Left lung (tissue), 10 donors: ENCODE data around the gene LRP11. TPM values are rescaled to one million over a fixed set of nuclear protein-coding genes. Genes with fewer than 3 reads are reported as not detected.
"Not testable (repeated sequence)": the region's sequence is repeated elsewhere in the genome, so short reads cannot be mapped to it uniquely, and the experiment has no call there.

Experiments used
- ATAC-seq: fragments of 200-7000 bp; cut with Tn5 transposase; one replicate; pipeline ENCODE4 v1.9.1; 2020; ENCODE audit warnings: moderate library complexity
- DNase-seq, 4 donors: peaks; one replicate each; pipeline ENCODE4 v3.0.0-alpha.2; 2013 to 2020
- H3K27ac ChIP-seq, 2 donors: fragments of 200-600 bp; sonication (generic) in 1 of 2; one replicate each; pipeline versions ENCODE4 v1.5.0 to v1.8.0; 2020 to 2021
- H3K27me3 ChIP-seq, 2 donors: fragments of 200-600 bp; sonication (generic) in 1 of 2; one replicate each; pipeline versions ENCODE4 v1.5.0 to v1.8.0; 2020 to 2021
- H3K36me3 ChIP-seq, 2 donors: fragments of 200-600 bp; sonication (generic) in 1 of 2; one replicate each; pipeline versions ENCODE4 v1.5.0 to v1.8.0; 2020 to 2021
- H3K4me1 ChIP-seq, 2 donors: fragments of 200-600 bp; one replicate each; pipeline ENCODE4 v1.8.0; 2021
- H3K4me3 ChIP-seq, 2 donors: fragments of 200-600 bp; sonication (generic) in 1 of 2; one replicate each; pipeline versions ENCODE4 v1.5.0 to v1.8.0; 2020 to 2021; ENCODE audit warnings: mild to moderate bottlenecking in 1 of 2
- H3K9me3 ChIP-seq, 2 donors: fragments of 200-600 bp; sonication (generic) in 1 of 2; one replicate each; pipeline versions ENCODE4 v1.5.0 to v1.8.0; 2020 to 2021
- CTCF ChIP-seq, 2 donors: fragments of 200-600 bp; sonication (generic) in 1 of 2; IDR thresholded peaks; one replicate each; pipeline versions ENCODE4 v1.5.0 to v1.8.0; 2021; ENCODE audit warnings: antibody characterized with exemption in 2 of 2
- intact Hi-C, 2 donors: fragments of 100-400 bp; cut with DNase I; formaldehyde crosslinking; loops; one replicate each; pipeline versions ENCODE4 v1.11.2 to v1.14.2; 2022
- polyA plus RNA-seq, 6 donors: library from polyadenylated mRNA; unstranded; fragments of 120-200 nt; gene quantifications; one replicate each; pipeline ENCODE4 v1.2.1, GENCODE V29; 2013; ENCODE audit not compliant: insufficient read length in 6 of 6
- total RNA-seq, 2 donors: library from RNA; stranded (reverse); fragmentation: NEBNext Ultra II Directional; extraction: Animal tissue kit (Norgen Biotek cat#: 25700); gene quantifications; one replicate each; pipeline ENCODE4 v1.2.1, GENCODE V29; 2021
- donor health status: DM: no; HTN: yes; CAD: no.
- donor health status: DM: no; HTN: no; CAD: no.

Gene LRP11
- total and polyA plus RNA-seq, 8 donors: 30.1 to 42.6 (median 36.4) TPM

GRCh38 chr6:149844480-149844879 is 19.7 kb downstream of the LRP11 start:
- intact Hi-C loops: no loop called here
- H3K4me1 ChIP-seq: peaks cover 3 to 10% of the 10 kb centered on the region in 2 donors
- no peak overlapping the region for H3K27ac ChIP-seq
- TF ChIP-seq CTCF (IDR thresholded peaks at IDR 0.05): no peak
- ATAC-seq (no peak), DNase-seq (no peak)
- no peaks in the 10 kb centered on the region for H3K9me3 ChIP-seq
- H3K4me3 ChIP-seq: no peak overlapping the region
- no peaks in the 10 kb centered on the region for H3K27me3 ChIP-seq
- H3K36me3 ChIP-seq: no peaks in the 10 kb centered on the region

GRCh38 chr6:149844036-149844435 is 20.1 kb downstream of the LRP11 start:
- H3K36me3 ChIP-seq, H3K4me3 ChIP-seq, intact Hi-C loops, H3K27ac ChIP-seq, H3K27me3 ChIP-seq, ATAC-seq, DNase-seq, H3K9me3 ChIP-seq: not testable (repeated sequence)
- peaks cover 3 to 10% of the 10 kb centered on the region in 2 donors for H3K4me1 ChIP-seq

- no peak for ATAC-seq
- H3K4me1 ChIP-seq: peaks cover 3 to 10% of the 10 kb centered on the region in 2 donors
- no peak overlapping the region for H3K27ac ChIP-seq
- H3K36me3 ChIP-seq: no peaks in the 10 kb centered on the region
- TF ChIP-seq CTCF (IDR thresholded peaks at IDR 0.05): no peak
- intact Hi-C loops: no loop called here
- no peaks in the 10 kb centered on the region for H3K9me3 ChIP-seq
- no peaks in the 10 kb centered on the region for H3K27me3 ChIP-seq
- no peak for DNase-seq
- no peak overlapping the region for H3K4me3 ChIP-seq
Observed at GRCh38 chr6:149843051-149843633, 21.0 kb downstream of the LRP11 start.

- TF ChIP-seq CTCF (IDR thresholded peaks at IDR 0.05): no peak
Observed at GRCh38 chr6:149842331-149842730, 21.8 kb downstream of the LRP11 start.

GRCh38 chr6:149840345-149841075 is 23.6 kb downstream of the LRP11 start:
- DNase-seq: peak in 3 of 4 donors; percentile 42 to 69 (median 63)
- peak; percentile 44 to 47 for TF ChIP-seq CTCF (IDR thresholded peaks at IDR 0.05)
- no peak overlapping the region for H3K27ac ChIP-seq
- H3K9me3 ChIP-seq: no peaks in the 10 kb centered on the region
- no peaks in the 10 kb centered on the region for H3K27me3 ChIP-seq
- no peak overlapping the region for H3K4me3 ChIP-seq
- ATAC-seq: peak; percentile 96
- peaks cover 0 to 4% of the 10 kb centered on the region in 2 donors for H3K4me1 ChIP-seq
- intact Hi-C loops: no loop called here
- H3K36me3 ChIP-seq: peaks cover 0 to 3% of the 10 kb centered on the region in 2 donors

More at GRCh38 chr6:149842331-149842730, 21.8 kb downstream of the LRP11 start:
- intact Hi-C loops: no loop called here
- Histone ChIP-seq H3K36me3 (no peaks in the 10 kb centered on the region), H3K27ac (no peak overlapping the region), H3K4me1 (peaks cover 3 to 9% of the 10 kb centered on the region in 2 donors), H3K27me3 (no peaks in the 10 kb centered on the region), H3K9me3 (no peaks in the 10 kb centered on the region), H3K4me3 (no peak overlapping the region)
- DNase-seq (no peak), ATAC-seq (no peak)
